ENCODE measurements around the gene TYW1B. TPM values are rescaled to one million over a fixed set of nuclear protein-coding genes. Genes with fewer than 3 reads are reported as not detected.
"Not testable (repeated sequence)": the region's sequence is repeated elsewhere in the genome, so short reads cannot be mapped to it uniquely, and the experiment has no call there.

The TYW1B gene
- total RNA-seq, 4 donors from 2014 or later: 0.99 to 4.3 (median 1.5) TPM

DNA sequence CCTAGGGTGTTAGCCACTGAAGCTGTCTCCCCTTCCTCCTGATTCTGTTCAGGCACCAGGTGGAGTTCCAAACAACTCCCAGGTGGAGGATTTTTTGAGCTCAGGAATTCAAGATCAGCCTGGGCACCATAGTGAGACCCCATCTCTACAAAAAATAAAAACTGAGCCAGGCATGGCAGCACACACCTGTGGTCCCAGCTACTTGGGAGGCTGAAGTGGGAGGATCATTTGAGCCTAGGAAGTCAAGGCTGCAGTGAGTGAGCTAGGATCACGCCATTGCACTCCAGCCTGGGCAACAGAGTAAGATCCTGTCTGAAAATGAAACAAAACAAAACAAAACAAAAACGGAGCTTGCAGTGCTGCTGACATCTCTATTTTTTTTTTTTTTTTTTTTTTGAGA lies 287.1 kb downstream of the TYW1B start:
- TF ChIP-seq EP300 (IDR thresholded peaks at IDR 0.05) (no peak), POLR2A (IDR thresholded peaks at IDR 0.05; ENCODE audit: low read depth) (no peak), POLR2AphosphoS5 (IDR thresholded peaks at IDR 0.05) (no peak)
- TF ChIP-seq, protein P1, sequence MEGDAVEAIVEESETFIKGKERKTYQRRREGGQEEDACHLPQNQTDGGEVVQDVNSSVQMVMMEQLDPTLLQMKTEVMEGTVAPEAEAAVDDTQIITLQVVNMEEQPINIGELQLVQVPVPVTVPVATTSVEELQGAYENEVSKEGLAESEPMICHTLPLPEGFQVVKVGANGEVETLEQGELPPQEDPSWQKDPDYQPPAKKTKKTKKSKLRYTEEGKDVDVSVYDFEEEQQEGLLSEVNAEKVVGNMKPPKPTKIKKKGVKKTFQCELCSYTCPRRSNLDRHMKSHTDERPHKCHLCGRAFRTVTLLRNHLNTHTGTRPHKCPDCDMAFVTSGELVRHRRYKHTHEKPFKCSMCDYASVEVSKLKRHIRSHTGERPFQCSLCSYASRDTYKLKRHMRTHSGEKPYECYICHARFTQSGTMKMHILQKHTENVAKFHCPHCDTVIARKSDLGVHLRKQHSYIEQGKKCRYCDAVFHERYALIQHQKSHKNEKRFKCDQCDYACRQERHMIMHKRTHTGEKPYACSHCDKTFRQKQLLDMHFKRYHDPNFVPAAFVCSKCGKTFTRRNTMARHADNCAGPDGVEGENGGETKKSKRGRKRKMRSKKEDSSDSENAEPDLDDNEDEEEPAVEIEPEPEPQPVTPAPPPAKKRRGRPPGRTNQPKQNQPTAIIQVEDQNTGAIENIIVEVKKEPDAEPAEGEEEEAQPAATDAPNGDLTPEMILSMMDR (IDR thresholded peaks at IDR 0.05): no peak
- H3K9me3 ChIP-seq: no peaks in the 10 kb centered on the region

DNA sequence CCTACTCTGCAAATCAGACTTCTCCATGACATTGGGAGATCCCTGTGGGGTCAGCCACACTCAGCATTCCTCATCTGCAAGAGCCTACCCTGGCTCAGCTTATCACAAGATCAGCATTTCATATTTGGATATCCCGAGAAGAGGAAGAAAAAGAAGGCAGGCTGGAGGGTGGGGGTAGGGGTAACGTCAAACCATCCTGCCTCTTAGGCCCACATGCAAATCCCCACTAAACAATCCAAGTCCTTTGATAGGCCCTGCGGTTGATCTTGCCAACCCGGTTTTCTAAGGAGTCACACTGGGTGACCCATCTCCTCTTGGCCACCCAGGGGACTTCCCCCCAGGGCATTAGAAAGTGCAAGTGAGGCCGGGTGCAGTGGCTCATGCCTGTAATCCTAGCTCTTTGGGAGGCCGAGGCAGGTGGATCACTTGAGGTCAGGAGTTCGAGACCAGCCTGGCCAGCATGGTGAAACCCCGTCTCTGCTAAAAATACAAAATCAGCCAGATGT lies 287.8 kb downstream of the TYW1B start:
- TF ChIP-seq POLR2A (IDR thresholded peaks at IDR 0.05; ENCODE audit: low read depth): no peak
- TF ChIP-seq, protein P1 (IDR thresholded peaks at IDR 0.05): no peak
- no peak for TF ChIP-seq EP300 (IDR thresholded peaks at IDR 0.05)
- no peak for TF ChIP-seq POLR2AphosphoS5 (IDR thresholded peaks at IDR 0.05)
- 84% methylated on average over 8 of the region's 8 CpGs for WGBS
- Histone ChIP-seq H3K27ac (replicated peaks in 1 of 4) (no peak overlapping the region), H3K4me3 (no peak overlapping the region), H3K9me3 (no peaks in the 10 kb centered on the region), H3K4me1 (no peaks in the 10 kb centered on the region), H3K36me3 (no peaks in the 10 kb centered on the region), H3K27me3 (no peaks in the 10 kb centered on the region)
- intact Hi-C loops (cut with DNase I): no loop called here
- no peak for DNase-seq (ENCODE audit: extremely low spot score)

More for the DNA sequence above, 287.1 kb downstream of the TYW1B start:
- Histone ChIP-seq H3K27ac (replicated peaks in 1 of 4) (no peak overlapping the region), H3K4me1 (no peaks in the 10 kb centered on the region), H3K27me3 (no peaks in the 10 kb centered on the region), H3K4me3 (no peak overlapping the region), H3K36me3 (no peaks in the 10 kb centered on the region)
- no peak for DNase-seq (ENCODE audit: extremely low spot score)
- 87% methylated on average over 2 of the region's 2 CpGs for WGBS
- intact Hi-C loops (cut with DNase I): no loop called here

- no peak overlapping the region for H3K4me3 ChIP-seq
- H3K36me3 ChIP-seq: no peaks in the 10 kb centered on the region
- no peak for TF ChIP-seq POLR2AphosphoS5 (IDR thresholded peaks at IDR 0.05)
- TF ChIP-seq EP300 (IDR thresholded peaks at IDR 0.05): no peak
- no peak for TF ChIP-seq POLR2A (IDR thresholded peaks at IDR 0.05; ENCODE audit: low read depth)
- TF ChIP-seq, protein P1 (IDR thresholded peaks at IDR 0.05): no peak
- H3K27ac ChIP-seq (replicated peaks in 1 of 4): no peak overlapping the region
- H3K9me3 ChIP-seq: no peaks in the 10 kb centered on the region
- intact Hi-C loops (cut with DNase I): no loop called here
- no peaks in the 10 kb centered on the region for H3K4me1 ChIP-seq
- H3K27me3 ChIP-seq: no peaks in the 10 kb centered on the region
- 94% methylated on average over 7 of the region's 7 CpGs for WGBS
- DNase-seq (ENCODE audit: extremely low spot score): no peak
Measured at GRCh38 chr7:72539702-72540101, 288.3 kb downstream of the TYW1B start.

DNA sequence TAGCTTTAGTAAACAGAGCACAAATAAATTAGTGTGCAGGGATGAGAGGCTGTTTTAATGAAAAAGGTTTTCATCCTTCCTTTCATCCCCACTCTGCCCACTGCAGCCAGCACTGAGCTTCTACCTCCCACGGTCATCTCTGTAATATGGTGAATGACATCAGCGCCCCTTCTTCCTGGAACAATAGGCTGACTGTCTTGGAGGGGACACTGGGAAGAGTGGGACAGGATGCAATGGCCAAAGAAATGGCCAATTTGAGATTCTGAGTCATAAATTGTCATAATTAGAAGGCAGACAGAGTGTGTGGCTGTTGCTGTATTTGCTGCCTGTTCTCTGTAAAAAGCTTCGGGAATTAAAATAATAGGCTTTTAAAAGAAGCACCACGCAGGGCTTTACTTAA lies 289.1 kb downstream of the TYW1B start:
- TF ChIP-seq, protein P1 (IDR thresholded peaks at IDR 0.05): no peak
- TF ChIP-seq EP300 (IDR thresholded peaks at IDR 0.05) (no peak), POLR2A (IDR thresholded peaks at IDR 0.05; ENCODE audit: low read depth) (no peak), POLR2AphosphoS5 (IDR thresholded peaks at IDR 0.05) (no peak)
- DNase-seq (ENCODE audit: extremely low spot score): no peak
- H3K4me3 ChIP-seq: no peak overlapping the region
- intact Hi-C loops (cut with DNase I): no loop called here
- WGBS: 92% methylated on average over 4 of the region's 4 CpGs
- H3K36me3 ChIP-seq: no peaks in the 10 kb centered on the region
- H3K27ac ChIP-seq (replicated peaks in 1 of 4): no peak overlapping the region
- H3K9me3 ChIP-seq: no peaks in the 10 kb centered on the region
- H3K4me1 ChIP-seq: no peaks in the 10 kb centered on the region
- H3K27me3 ChIP-seq: no peaks in the 10 kb centered on the region

DNA sequence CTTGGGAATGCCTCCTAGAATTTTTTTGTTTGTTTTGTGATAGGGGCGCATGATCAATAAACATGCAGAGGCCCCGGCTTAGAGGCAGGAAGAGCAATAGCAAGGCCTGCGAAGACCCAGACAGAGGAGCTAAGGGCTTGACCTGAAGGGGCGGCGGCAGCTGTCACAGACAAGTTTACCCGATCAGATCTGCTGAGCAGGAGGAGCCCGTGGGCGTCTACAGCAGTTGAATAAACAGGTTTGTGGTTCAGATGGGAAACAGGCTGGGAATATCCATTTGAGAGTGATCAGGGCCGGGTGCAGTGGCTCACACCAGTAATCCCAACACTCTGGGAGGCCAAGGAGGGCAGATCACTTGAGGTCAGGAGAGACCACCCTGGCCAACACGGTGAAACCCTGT lies 289.9 kb downstream of the TYW1B start:
- no peak overlapping the region for H3K4me3 ChIP-seq
- H3K27ac ChIP-seq (replicated peaks in 1 of 4): no peak overlapping the region
- WGBS: 88% methylated on average over 10 of the region's 10 CpGs
- intact Hi-C loops (cut with DNase I): no loop called here
- no peaks in the 10 kb centered on the region for H3K36me3 ChIP-seq
- TF ChIP-seq EP300 (IDR thresholded peaks at IDR 0.05): no peak
- TF ChIP-seq, protein P1 (IDR thresholded peaks at IDR 0.05): no peak
- TF ChIP-seq POLR2A (IDR thresholded peaks at IDR 0.05; ENCODE audit: low read depth): no peak
- no peak for TF ChIP-seq POLR2AphosphoS5 (IDR thresholded peaks at IDR 0.05)
- no peaks in the 10 kb centered on the region for H3K27me3 ChIP-seq
- no peak for DNase-seq (ENCODE audit: extremely low spot score)
- no peaks in the 10 kb centered on the region for H3K4me1 ChIP-seq
- no peaks in the 10 kb centered on the region for H3K9me3 ChIP-seq

- H3K27ac ChIP-seq (replicated peaks in 1 of 4); DNase-seq (ENCODE audit: extremely low spot score); H3K9me3 ChIP-seq; H3K36me3 ChIP-seq; H3K4me1 ChIP-seq; intact Hi-C loops (cut with DNase I); H3K4me3 ChIP-seq; H3K27me3 ChIP-seq: not testable (repeated sequence)
- WGBS: 25% methylated on average over 2 of the region's 2 CpGs
Measured at GRCh38 chr7:72536038-72536437, 292.0 kb downstream of the TYW1B start.

DNA sequence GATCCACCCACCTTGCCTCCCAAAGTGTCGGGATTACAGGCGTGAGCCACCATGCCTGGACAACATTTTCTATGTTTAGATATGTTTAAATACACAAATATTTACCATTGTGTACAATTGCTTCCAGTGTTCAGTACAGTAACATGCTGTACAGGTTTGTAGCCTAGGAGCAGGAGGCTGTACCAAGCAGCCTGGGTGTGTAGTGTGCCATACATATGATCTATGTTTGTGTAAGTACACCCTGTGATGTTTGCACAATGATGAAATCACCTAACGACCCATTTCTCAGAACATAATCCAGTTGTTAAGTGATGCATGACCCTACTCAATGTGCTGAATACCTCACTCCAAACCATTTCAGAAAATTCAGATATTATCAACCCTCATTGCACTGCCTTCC lies 297.0 kb downstream of the TYW1B start:
- H3K27ac ChIP-seq (replicated peaks in 1 of 4); H3K4me3 ChIP-seq; H3K36me3 ChIP-seq; H3K9me3 ChIP-seq; H3K4me1 ChIP-seq; intact Hi-C loops (cut with DNase I); H3K27me3 ChIP-seq; DNase-seq (ENCODE audit: extremely low spot score): not testable (repeated sequence)
- WGBS: no CpG with 5 or more reads among the region's 3 CpGs
